ENCODE data around the gene REC114. TPM values are rescaled to one million over a fixed set of nuclear protein-coding genes. Genes with fewer than 3 reads are reported as not detected.
"Not testable (repeated sequence)": the region's sequence is repeated elsewhere in the genome, so short reads cannot be mapped to it uniquely, and the experiment has no call there.

The REC114 gene
- total RNA-seq, 1 donor from 2014 or later = not detected

- intact Hi-C loops (cut with DNase I) = no loop called here
- Histone ChIP-seq H3K36me3 (no peaks in the 10 kb centered on the region), H3K4me1 (no peaks in the 10 kb centered on the region), H3K27me3 (ENCODE audit: low read depth) (no peaks in the 10 kb centered on the region), H3K4me3 (no peak overlapping the region), H3K9me3 (no peaks in the 10 kb centered on the region), H3K27ac (no peak overlapping the region)
- DNase-seq (no peak), ATAC-seq (no peak)
- TF ChIP-seq CTCF (IDR thresholded peaks at IDR 0.05) = no peak
These were observed 39.8 kb upstream of the REC114 start for GRCh38 chr15:73403171-73403570.

GRCh38 chr15:73414876-73415275 lies 28.1 kb upstream of the REC114 start:
- H3K4me3 ChIP-seq = no peak overlapping the region
- H3K27ac ChIP-seq = no peak overlapping the region
- no peaks in the 10 kb centered on the region for H3K9me3 ChIP-seq
- H3K27me3 ChIP-seq (ENCODE audit: low read depth) = no peaks in the 10 kb centered on the region
- DNase-seq (no peak), ATAC-seq (no peak)
- H3K36me3 ChIP-seq = no peaks in the 10 kb centered on the region
- H3K4me1 ChIP-seq = no peaks in the 10 kb centered on the region
- no peak for TF ChIP-seq CTCF (IDR thresholded peaks at IDR 0.05)
- intact Hi-C loops (cut with DNase I) = no loop called here

GRCh38 chr15:73424506-73424905 lies 18.5 kb upstream of the REC114 start:
- DNase-seq = no peak
- Histone ChIP-seq H3K4me1 (no peaks in the 10 kb centered on the region), H3K9me3 (no peaks in the 10 kb centered on the region), H3K27me3 (ENCODE audit: low read depth) (no peaks in the 10 kb centered on the region), H3K4me3 (no peak overlapping the region), H3K36me3 (no peaks in the 10 kb centered on the region), H3K27ac (no peak overlapping the region)
- no peak for ATAC-seq
- TF ChIP-seq CTCF (IDR thresholded peaks at IDR 0.05) = no peak
- intact Hi-C loops (cut with DNase I) = no loop called here

GRCh38 chr15:73425510-73425909 lies 17.5 kb upstream of the REC114 start:
- no peak overlapping the region for H3K4me3 ChIP-seq
- H3K27me3 ChIP-seq (ENCODE audit: low read depth) = no peaks in the 10 kb centered on the region
- no peak for TF ChIP-seq CTCF (IDR thresholded peaks at IDR 0.05)

GRCh38 chr15:73426323-73426994 lies 16.5 kb upstream of the REC114 start:
- intact Hi-C loops (cut with DNase I) = no loop called here
- Histone ChIP-seq H3K9me3 (no peaks in the 10 kb centered on the region), H3K4me1 (no peaks in the 10 kb centered on the region), H3K36me3 (no peaks in the 10 kb centered on the region), H3K27me3 (ENCODE audit: low read depth) (no peaks in the 10 kb centered on the region), H3K4me3 (no peak overlapping the region), H3K27ac (no peak overlapping the region)
- TF ChIP-seq CTCF (IDR thresholded peaks at IDR 0.05) = no peak
- no peak for DNase-seq
- no peak for ATAC-seq

More at GRCh38 chr15:73425510-73425909, 17.5 kb upstream of the REC114 start:
- H3K27ac ChIP-seq = no peak overlapping the region
- no peaks in the 10 kb centered on the region for H3K4me1 ChIP-seq
- DNase-seq (no peak), ATAC-seq (no peak)
- intact Hi-C loops (cut with DNase I) = no loop called here
- H3K9me3 ChIP-seq = no peaks in the 10 kb centered on the region
- H3K36me3 ChIP-seq = no peaks in the 10 kb centered on the region

- H3K36me3 ChIP-seq; ATAC-seq; H3K4me1 ChIP-seq; H3K27ac ChIP-seq; DNase-seq; intact Hi-C loops (cut with DNase I); H3K27me3 ChIP-seq (ENCODE audit: low read depth); H3K9me3 ChIP-seq; H3K4me3 ChIP-seq: not testable (repeated sequence)
These were observed 11.6 kb upstream of the REC114 start for GRCh38 chr15:73431329-73431728.
